ENCODE data around the gene PSMB9.
"Not testable (repeated sequence)": the region's sequence is repeated elsewhere in the genome, so short reads cannot be mapped to it uniquely, and the experiment has no call there.

Gene PSMB9

DNA sequence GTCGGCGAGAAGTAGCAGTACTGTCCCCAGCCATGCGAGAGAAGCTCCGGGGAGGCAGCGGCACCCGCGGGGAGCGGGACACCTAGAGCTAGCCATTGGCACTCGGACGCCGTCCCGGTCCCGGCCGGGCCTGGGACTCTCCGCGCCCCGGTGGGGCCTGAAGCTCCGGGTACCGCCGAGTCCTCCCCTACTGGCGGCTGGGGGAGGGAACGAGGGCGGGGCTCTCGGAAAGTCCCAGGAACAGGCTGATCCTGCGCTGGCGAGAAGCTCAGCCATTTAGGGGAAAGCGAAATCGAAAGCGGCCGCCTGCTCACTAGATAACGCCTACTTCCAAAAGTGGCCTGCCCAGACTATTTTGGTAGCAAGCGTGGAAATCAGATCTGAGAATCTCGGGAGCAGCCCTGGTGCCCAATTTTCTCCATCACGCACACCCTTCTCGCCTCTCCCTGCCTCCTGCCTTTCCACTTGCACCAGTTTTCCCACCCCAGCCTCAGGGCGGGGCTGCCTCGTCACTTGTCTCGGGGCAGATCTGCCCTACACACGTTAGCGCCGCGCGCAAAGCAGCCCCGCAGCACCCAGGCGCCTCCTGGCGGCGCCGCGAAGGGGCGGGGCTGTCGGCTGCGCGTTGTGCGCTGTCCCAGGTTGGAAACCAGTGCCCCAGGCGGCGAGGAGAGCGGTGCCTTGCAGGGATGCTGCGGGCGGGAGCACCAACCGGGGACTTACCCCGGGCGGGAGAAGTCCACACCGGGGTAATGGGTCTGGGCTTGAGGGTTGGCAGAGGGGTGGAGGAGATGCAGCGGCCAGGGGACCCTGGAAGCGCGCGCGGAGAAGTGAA is at the start of gene PSMB9, which contains the start of gene TAP1:
Gene PSMB9 (plus strand): TSS at position 652 of the 835 bp plus-strand sequence. CDS start 38 bp downstream, at position 690.
Gene TAP1 (minus strand): TSS at position 164 of the 835 bp plus-strand sequence. CDS start 68 bp downstream, at position 96.
- FAIRE-seq: no peak

DNA sequence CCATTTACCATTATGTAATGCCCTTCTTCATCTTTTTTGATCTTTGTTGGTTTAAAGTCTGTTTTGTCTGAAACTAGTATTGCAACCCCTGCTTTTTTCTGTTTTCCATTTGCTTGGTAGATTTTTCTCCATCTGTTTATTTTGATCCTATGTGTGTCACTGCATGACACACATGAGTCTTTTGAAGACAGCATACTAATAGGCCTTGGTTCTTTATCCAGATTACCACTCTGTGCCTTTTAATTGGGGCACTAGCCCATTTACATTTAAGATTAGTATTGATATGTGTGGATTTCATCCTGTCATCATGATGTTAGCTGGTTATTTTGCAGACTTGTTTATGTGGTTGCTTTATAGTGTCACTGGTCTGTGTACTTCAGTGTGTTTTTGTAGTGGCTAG is 48.6 kb upstream of the PSMB9 start:
- not testable (repeated sequence) for FAIRE-seq; DNase-seq (ENCODE audit: insufficient read length, low spot score)

More for the DNA sequence above, at the start of gene PSMB9, which contains the start of gene TAP1:
- peak; percentile 78 for DNase-seq (ENCODE audit: insufficient read length, low spot score)

DNA sequence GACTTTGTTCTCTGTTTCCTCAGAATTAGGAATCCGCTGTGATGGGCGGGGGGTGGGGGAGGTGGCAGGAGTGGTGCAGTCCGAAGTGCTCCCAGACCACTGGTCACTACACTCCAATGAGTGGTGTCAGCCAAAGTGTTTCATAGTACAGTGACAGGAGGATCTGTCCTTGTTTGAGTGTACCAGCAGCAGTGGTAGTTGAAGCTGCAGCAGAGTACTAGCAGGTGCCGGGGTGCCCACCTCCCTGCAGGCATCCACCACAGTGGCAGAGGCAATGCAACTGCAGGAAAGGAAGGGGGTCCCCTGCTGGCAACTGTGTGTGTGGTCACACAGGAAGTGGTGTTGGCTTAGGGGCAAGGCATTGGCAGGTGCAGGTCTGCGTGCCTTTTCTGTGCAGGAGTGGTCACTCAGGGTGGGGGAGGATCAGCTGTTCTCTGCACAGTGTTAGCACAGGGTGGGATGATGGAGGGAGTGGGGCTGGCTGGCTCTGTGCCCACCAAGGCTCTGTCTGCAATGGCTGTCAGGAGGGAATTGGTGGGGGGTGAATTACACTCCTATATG is 46.9 kb upstream of the PSMB9 start:
- no peak for DNase-seq (ENCODE audit: insufficient read length, low spot score)

DNA sequence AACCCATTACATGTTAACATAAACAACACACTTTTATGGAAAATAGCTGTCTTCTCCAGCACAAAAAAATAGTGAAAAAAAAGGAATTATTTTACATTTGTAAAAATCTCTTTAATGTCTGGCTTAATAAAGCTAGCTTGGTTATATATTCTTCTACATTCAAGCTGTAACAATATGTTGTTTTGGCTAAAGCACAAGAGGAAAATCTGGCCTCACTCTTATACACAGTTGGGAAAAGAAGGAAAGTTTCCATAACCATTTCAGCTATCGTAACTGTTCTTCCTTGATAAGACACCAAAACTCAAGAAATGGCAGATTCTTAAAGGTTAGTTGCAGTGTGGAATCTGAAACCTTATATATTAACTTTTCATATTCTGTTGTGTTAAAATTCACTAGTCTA is 44.8 kb upstream of the PSMB9 start:
- DNase-seq (ENCODE audit: insufficient read length, low spot score) (no peak), FAIRE-seq (no peak)

More for the DNA sequence above, 46.9 kb upstream of the PSMB9 start:
- no peak for FAIRE-seq

DNA sequence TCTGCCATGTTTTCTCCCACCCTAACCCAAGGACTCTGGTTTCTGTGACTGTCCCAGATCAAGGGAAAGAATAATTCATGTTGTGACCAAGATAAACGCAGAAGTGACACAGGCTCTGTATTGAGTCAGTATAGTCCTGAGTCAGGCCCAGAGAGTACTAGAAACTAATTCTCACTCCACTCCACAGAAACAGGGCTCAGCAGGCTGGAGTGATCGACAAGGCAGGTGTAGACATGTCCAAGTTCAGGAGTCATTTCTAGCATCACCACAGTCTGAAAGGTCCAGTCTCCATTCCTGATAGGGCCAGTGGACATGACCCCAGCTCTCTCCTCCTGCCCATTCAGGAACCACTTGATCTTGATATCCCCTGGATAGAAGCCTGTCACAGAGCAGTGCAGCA is 39.8 kb upstream of the PSMB9 start:
- peak; percentile 84 for FAIRE-seq

DNA sequence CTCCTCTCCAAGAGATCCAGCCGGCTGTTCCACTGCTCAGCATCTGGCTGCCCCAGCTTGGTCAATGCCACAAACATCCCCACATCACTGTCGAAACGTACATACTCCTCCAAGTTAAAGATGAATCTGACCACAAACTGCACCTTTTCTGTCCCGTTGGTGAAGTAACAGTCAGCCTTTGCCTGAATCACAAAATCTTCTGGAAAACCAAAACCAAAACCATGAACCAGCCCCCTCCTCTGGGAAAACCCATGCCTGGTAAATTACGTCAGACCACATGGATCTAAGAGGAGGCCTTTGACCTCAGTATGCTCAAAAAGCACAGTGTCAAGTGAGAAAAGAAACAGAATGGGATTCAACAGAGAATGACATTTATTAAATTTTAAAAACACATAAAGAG is 38.9 kb upstream of the PSMB9 start:
- FAIRE-seq (peak; percentile 62), DNase-seq (ENCODE audit: insufficient read length, low spot score) (no peak)

More for the DNA sequence above, 39.8 kb upstream of the PSMB9 start:
- DNase-seq (ENCODE audit: insufficient read length, low spot score): no peak

DNA sequence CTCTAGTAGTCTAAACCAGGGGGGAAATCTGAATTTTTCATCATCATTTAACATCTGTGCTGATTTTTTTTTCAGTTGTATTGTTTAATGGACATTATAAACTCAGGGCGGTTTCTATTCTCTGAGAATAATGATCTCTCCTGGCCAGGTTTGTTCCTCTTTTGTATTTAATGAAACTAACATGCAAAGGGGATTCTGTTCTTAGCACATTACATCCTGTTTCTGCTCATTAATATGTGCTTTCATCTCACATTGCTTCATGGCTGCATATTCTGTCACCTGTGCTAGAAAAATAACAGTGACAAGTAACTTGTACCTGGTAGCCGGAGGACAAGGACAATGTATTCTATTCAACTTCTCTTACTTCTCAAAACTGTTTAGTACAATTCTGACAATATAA is 38.0 kb upstream of the PSMB9 start:
- DNase-seq (ENCODE audit: insufficient read length, low spot score) (no peak), FAIRE-seq (peak; percentile 97)

DNA sequence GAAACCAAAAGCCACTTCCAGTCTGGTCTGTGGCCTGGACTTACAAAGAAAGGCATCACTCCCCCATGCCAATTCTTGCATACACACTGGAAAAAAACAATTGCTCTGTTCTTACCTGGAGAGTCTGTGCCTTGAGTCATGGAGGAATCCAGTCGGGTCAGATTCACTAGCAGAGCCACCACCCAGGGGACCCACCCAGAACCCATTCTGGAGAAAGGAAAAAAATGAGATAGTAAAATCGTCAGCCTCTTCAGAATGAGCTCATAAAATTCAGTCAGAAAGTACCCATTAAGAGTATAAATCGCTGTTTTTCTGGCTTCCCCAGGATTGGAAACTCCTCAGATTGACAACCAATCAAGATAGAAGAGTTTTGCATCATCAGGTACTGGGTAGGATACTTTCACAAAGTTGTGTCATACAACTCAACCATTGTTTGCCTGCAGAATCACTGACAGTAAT is 37.2 kb upstream of the PSMB9 start, which contains the start of gene HLA-DOB:
Gene HLA-DOB (minus strand): TSS at position 257 of the 459 bp plus-strand sequence. CDS start 51 bp downstream, at position 206.
- DNase-seq (ENCODE audit: insufficient read length, low spot score): no peak
- no peak for FAIRE-seq

DNA sequence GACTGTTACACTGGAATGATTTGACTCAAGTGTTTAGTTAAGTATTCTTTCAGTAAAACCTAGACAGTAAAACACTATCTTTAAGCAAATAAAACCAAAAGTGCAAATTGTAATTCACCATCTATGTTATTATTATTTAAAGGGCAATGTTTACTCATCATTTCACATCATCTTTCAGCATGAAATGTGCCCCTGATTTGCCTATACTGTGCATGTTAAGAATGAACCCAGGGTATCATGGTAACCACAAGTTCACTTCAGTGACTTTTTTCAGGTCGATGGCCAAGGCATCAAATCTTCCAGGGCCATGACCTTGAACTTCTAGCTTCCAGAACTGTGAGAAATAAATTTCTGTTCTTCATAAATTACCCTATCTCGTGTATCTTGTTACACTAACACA is 35.1 kb upstream of the PSMB9 start:
- DNase-seq (ENCODE audit: insufficient read length, low spot score) (no peak), FAIRE-seq (peak; percentile 35)

DNA sequence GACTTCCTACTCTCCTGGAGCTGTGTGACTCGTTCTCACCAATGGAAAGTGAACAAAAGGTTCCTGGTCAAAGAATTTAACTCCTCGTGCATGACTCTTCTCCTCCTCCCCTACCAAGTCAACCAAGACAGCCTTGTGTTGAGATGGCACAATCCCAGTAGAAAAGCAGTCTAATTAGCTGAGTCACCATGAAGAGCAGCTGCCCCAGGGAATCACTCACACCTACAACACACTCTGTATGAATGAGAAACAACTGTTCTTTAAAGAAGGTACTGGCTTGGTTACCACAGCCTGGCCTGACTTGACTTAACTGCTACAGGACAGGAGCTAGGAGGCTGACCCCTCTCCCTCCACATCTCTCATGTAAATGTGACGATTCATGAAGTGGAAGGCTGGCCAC is 34.3 kb upstream of the PSMB9 start:
- no peak for FAIRE-seq

DNA sequence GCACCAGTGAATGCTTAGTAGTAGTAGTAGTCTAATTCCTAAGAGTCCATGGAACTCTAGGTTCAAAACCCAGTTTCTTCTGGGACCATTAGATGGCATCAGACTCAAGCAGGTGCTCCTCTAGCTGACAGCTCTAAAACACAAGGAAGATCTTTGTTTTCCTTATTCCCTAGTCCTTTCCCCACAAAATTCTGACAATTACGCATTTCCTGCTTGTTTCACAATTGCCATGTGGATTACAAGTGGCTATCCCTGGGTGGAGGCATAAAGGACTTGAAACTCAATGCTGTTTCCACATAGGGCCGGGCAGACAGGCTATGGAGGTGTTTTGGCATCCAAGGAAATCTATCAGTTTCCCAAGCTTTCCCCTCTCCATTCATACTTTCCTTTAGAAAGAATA is 28.0 kb upstream of the PSMB9 start:
- no peak for DNase-seq (ENCODE audit: insufficient read length, low spot score)
- FAIRE-seq: peak; percentile 28

More for the DNA sequence above, 34.3 kb upstream of the PSMB9 start:
- DNase-seq (ENCODE audit: insufficient read length, low spot score): no peak

DNA sequence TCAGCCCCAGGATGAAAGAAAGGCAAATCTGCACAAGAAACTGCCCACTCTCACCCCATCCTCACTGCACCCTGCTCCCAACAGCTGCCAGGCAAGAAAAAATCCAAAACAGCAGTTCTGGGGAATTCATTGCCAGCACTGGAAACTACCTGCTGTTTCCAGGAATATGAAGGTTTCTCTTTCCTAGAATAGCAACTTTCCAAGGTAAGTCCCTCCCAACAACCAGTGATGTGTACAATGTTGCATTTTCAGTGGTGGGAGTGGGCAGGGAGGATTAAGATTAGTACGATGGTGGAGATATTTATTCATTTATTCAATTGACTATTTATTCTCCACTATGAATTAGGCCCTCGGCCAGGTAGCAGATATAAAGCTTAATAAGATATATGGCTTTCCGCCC is 27.0 kb upstream of the PSMB9 start:
- DNase-seq (ENCODE audit: insufficient read length, low spot score): no peak
- no peak for FAIRE-seq

DNA sequence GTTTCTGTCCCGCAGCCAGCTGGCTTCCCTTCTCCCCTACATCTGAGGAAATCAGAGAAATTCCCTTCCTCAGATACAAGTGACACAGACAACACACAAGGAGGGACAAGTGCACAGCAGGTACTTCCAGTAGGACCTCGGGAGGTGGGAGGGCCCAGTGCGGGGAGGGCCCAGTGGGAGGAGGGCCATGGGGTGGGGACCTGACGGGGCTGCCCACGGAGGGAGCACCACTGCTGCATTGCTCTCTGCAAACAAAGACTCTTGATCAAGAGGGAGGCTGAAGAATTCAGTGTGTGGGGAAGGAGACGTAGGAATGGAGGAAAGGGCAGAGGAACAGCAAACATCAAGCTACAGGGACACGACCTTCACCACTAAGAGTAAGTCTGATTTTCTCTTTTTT is 24.5 kb upstream of the PSMB9 start:
- no peak for DNase-seq (ENCODE audit: insufficient read length, low spot score)
- FAIRE-seq: no peak

DNA sequence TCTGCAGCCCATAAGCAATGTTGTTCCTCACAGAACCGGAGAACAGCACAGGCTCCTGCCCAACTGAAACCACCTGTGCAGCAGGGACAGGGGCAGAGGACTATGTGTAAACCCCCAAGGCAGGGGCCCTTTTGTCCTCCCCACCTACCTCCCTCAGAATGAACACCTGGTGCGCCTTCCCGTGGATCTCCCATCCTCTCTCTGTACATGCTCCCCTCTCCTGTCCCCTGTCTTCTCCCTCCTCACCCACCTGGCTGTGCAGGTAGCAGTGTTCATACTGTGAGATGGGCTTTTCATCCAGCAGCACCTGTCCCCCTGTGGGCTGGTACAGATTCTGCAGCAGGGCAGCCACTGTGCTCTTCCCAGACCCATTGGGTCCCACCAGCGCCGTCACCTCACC is 24.0 kb upstream of the PSMB9 start:
- FAIRE-seq (no peak), DNase-seq (ENCODE audit: insufficient read length, low spot score) (no peak)

DNA sequence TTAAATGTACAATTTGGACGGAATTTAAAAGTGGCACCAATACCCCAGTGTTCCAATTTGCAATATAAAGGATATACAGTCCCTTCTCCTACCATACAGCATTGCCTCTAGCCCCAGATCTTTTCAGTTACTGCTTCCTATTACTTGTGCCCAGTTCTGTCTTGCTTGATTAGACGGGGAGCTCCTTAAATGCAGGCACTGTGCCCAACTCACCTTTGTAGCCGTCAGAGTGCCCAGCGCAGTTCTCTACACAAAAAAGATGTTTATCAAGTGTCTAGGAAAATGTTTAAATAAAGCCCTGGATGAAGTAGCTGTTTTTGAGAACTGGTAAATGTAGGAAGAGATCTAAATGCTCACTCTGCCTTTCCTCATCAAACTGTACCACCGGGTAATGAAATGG is 23.1 kb upstream of the PSMB9 start:
- FAIRE-seq: no peak
- no peak for DNase-seq (ENCODE audit: insufficient read length, low spot score)

DNA sequence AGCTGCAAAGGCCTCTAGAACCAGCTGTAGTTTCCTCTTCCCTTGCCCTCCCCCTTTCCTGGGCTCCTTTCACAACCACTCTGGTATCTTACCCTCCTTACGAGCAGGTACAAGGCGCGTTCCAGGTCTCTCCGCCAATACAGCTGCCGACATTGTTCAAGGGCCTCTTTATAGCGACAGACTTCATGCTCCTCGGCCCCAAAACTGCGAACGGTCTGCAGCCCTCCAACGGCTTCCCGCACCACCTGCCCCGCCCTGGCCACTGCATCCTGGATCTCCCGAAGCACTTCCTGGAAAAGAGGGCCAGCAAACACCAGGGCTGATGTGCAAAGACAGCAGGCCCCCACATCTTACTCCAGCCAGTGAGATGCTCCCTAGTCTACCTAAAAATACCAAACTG is 21.5 kb upstream of the PSMB9 start:
- no peak for DNase-seq (ENCODE audit: insufficient read length, low spot score)
- no peak for FAIRE-seq

DNA sequence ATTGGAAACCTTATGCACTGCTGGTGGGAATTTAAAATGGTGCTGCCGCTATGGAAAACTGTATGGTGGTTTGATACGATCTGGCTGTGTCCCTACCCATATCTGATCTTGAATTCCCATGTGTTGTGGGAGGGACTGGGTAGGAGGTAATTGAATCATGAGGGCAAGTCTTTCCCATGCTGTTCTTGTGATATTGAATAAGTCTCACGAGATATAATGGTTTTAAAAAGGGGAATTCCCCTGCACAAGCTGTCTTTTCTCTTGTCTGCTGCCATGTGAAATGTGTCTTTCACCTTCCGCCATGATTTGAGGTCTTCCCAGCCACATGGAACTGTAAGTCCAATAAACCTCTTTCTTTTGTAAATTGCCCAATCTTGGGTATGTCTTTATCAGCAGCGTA is 20.3 kb upstream of the PSMB9 start:
- FAIRE-seq (no peak), DNase-seq (ENCODE audit: insufficient read length, low spot score) (no peak)

DNA sequence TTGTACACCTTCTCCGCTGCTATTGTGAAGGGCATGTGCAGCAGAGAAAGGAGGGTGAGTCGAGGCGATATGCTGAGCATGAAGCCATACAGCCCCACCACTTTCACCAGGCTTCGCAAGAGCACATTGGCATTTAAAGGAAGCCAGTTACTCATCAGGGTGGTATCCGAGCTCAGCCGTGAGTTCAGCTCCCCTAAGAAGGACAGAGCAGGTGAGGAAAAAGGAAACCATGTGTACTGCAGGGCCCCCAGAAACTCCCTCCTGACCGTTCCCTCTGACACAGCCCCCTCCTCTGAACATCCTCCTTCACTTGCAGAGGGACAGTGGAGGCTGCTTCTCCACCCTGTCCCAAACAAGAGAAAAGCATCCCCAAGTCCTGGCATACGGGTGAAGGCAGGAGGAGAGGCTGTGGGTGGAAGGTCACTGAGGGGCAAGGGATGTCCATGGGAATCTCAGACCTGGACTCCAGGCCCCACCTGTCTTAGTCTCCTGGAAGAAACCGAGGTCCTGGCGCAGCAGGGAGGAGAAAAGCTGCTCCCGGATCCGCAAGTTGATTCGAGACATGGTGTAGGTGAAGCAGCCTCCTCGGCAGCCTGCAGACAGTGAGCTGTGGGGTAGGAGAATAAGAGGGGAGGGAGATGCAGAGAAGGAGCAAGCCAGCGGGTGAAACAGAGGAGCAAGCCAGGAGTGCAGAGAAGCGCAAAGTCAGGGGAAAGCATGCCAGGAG is 18.7 kb upstream of the PSMB9 start:
- DNase-seq (ENCODE audit: insufficient read length, low spot score): no peak
- no peak for FAIRE-seq

DNA sequence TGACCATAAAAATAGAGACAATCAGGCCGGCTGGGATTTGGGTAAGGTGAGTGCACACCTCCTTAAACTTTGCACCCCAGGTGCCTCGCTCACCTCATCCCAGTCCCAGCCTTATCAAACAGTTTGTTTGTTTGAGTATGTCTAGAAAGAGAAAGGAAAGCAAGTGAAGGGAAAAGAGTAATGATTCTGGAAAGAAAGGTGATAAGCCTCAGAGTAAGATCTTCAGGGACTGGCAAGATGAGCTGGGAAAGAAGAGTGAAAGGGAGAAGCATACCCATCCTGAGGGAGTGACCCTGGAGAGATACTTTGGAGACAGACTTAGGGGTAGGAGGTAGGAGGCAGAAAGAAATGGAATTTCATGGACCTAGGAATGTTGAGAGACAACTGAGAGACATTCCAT is 17.1 kb upstream of the PSMB9 start:
- FAIRE-seq (no peak), DNase-seq (ENCODE audit: insufficient read length, low spot score) (no peak)

DNA sequence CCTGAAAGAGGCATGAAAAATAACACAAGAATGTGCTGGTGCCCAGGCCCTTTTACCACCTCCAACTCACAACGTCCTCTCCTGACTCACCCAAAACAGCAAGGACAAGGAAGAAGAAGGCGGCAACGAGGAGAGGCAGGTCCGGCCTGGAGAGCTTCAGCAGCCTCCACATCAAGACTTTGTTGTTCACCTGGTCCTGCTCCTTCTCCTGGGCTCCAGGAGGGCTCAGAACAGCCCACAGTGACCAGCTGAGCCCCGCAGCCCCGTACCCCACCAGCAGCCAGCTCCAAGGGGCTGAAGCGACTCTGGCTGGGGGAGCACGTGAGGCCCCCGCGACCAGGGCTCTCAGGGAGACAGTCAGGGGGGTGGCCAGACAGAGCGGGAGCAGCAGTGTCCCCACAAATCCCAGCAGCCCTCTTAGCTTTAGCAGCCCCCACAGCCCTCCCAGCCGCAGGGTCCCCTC is 16.3 kb upstream of the PSMB9 start:
- no peak for FAIRE-seq
- DNase-seq (ENCODE audit: insufficient read length, low spot score): no peak

Measured in GM19239 (cell line).